AG09319 (cell line): ENCODE data around the gene CARD19.

ENCODE experiments used
- DNase-seq: peaks from one replicate; pipeline ENCODE4 v3.0.0-alpha.2; 2010; ENCODE audit warnings: low read depth; ENCODE audit errors: extremely low read depth
- TF ChIP-seq, protein P1 (sequence below): IDR thresholded peaks from 2 replicates; pipeline ENCODE4 v1.5.1; 2011; ENCODE audit warnings: low read depth, mild to moderate bottlenecking, inconsistent platforms, low read length, moderate library complexity

The CARD19 gene

DNA sequence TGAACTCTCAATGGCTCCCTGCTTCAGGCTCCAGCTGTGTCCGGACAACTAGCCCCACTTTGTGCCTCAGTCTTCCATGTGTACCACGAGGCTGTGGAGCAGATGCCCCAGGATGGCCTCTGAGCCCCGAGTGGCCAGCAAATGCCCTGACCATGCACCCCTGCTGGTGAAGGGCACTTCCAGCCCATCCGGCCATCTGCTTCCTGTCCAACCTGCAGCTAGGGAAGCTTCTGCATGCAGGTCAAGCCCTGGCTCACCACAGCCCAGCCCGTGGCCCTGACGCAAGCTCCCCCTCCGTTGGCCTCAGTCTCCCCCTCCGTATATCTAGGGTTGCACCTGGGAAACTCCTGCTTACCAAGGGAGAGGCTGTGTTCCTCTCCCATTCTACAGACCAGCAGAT, 33.3 kb downstream of the CARD19 start:
- TF ChIP-seq, protein P1, sequence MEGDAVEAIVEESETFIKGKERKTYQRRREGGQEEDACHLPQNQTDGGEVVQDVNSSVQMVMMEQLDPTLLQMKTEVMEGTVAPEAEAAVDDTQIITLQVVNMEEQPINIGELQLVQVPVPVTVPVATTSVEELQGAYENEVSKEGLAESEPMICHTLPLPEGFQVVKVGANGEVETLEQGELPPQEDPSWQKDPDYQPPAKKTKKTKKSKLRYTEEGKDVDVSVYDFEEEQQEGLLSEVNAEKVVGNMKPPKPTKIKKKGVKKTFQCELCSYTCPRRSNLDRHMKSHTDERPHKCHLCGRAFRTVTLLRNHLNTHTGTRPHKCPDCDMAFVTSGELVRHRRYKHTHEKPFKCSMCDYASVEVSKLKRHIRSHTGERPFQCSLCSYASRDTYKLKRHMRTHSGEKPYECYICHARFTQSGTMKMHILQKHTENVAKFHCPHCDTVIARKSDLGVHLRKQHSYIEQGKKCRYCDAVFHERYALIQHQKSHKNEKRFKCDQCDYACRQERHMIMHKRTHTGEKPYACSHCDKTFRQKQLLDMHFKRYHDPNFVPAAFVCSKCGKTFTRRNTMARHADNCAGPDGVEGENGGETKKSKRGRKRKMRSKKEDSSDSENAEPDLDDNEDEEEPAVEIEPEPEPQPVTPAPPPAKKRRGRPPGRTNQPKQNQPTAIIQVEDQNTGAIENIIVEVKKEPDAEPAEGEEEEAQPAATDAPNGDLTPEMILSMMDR = no peak
- no peak for DNase-seq

DNA sequence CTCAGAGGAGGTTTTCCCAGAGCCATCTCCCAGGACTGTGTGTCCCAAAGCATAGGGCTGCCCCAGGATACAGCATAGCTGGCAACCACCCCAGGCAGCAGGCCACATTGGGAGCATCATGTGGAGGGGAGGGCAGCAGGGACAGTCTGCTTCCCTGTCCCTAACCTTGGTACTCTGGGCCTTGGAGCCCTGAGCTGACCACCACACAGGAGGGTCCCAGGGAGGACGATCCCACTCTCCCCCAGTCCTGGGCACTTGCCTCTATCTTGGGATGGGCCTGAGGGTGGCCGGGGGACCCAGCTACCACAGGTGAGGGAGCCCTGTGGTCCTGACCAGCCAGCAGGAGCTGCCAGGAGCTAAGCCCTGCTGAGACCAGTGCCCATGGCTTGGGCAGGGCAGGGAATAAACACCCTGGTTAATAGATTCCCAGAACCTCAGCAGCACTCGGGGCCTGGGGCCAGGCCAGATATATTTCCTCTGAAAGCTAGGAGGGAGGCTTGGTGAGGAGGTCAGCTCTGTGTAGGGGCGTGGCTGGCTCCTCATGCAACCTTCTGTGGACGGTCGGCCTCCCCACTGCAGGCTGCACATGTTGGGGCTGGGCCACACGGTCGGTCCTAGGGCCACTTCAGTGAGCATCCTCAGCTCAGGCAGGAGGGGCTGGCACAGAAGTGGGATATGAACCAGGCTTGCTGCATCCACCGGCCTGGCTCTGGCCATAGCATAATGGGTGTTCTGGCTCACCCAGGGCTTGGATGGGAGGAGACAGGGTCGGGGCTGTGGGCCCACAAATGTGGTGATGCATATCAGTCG, 33.9 kb downstream of the CARD19 start:
- TF ChIP-seq, protein P1 = no peak
- DNase-seq = no peak

DNA sequence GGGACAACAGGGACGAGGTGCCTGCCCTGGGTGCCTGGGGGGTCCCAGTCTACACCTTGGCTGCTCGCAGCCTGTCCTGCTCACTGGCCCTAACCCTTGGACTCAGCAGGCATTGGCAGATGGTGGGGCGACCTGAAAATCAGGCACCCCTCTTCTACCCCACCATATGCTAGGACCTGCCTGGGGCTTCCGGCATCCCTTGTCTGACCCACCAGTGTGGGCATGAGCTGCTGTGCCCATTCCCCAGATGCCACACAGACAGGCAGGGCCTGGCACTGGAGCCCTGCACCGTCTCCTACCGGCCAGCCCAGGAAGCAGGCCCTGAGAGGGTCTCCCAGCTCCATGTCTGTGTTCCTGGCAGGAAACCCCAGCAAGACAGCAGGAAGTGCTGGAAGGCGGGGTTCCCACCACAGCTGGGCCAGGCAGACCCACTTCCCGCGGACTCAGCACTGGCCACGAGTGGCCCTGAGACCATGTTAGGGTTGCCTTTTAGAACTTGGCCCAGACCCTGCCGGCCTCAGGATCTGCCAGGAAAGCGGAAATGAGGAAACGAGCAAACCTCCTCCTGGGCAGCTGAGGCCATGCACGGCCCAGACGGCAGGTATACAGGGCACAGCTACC, 35.0 kb downstream of the CARD19 start:
- TF ChIP-seq, protein P1 = no peak
- DNase-seq = no peak

DNA sequence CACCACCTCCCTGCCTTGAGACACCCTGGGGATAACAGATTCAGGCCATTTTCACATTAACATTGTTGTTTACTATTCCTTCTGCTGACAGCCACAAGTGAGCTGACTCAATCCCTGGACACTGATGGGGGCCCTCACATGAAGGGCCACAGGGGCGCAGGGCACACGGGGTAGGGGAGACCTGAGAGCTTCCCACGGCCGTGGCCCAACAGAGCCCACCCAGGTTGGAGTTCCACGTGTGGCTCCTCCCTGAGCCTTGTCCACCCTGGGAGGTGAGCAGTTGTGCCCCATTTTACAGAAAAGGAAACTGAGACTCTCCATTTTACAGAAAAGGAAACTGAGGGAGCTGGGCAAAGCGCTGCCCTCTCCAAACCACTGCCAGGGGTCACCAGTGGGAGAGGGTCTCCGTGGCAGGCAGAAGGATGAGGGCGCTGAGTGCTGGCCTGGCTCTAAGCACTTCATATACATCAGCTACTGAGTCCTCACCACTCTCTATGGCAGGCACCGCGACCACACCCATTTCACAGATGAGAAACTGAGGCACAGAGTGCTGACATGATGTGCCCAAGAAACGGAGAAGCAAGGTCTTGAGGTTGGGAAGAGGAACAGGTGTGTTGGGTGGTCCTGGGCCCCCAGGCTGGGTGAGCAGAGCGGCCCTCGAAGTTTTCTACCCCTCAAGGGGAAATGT, 35.7 kb downstream of the CARD19 start:
- TF ChIP-seq, protein P1 = no peak
- no peak for DNase-seq

- no peak for DNase-seq
- TF ChIP-seq, protein P1 = no peak
Observed at GRCh38 chr9:93132287-93132927, 36.4 kb downstream of the CARD19 start.

DNA sequence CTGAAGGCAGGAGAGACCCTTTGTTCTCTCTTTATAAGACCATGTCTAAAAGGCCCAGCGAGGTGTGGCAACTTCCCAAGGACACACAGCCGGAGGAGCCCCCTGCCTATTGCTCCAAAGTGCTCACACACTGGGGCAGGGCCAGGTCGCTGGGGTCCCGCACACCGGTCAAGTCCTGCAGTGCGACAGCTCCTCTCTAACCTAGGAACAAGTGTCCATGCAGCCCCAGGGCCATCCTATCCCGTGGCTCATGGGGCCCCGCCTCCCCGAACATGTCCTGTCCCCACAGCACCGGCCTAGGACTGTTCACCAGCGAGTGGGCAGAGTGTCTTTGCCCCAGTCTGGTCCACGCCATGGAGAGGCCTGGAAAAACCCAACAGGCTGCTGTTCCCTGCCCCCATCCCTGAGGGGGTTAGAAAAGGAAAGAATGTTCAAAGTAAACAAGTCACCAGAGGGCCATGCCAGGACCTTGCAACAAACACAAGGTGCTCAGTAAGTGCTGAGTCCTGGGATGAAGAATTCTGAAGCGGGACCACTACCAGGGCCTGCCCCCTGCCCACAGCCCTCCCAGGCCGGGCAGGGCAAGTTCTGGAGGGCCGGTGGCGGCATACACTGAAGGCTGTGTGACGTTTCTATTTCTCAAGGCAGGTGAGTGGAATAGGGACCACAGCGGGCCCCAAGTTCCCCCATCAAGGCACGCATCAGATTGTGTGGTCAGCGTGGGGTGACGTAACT, 37.1 kb downstream of the CARD19 start:
- no peak for DNase-seq
- TF ChIP-seq, protein P1 = no peak
